Measurements from ENCODE around the gene RNF187. TPM values are rescaled to one million over a fixed set of nuclear protein-coding genes. Genes with fewer than 3 reads are reported as not detected.

Gene RNF187
- total RNA-seq, 2 donors from 2014 or later, result 69.5 to 106 TPM

DNA sequence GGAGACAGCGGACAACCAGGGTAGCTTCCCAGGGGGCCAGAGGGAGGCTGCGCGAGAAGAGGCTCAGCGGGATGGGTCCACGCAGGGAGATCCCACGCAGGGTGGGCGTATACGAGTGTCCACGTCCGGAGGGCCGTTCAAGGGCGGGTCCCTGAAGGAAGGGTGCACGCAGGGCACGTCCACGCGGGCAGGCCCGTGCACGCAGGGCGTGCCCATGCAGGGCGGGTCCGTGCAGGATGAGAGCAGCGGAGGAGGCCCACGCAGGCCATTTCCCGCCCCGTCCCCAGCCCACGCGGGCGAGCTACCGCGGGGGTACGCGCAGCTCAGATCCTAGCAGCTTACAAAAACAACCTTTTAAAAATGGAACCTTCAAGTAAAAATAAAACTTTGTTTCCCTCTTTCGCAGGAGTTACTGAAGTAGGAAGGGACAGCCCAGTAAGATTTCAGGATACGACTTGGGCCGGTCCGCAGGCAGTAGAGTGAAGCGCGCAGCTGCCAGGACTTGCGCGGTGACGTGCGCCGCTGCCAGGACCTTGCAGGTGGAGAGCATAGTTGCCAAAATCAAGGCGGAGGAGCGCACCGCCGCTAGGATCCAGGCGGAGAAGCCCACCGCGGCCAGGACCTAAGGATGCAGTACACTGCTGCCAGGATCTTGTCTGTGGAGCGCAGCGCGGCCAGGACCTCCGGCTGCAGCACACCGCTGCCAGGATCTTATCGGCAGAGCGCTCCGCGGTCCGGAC, 416 bp upstream of the RNF187 start:
- Mint-ChIP-seq H3K9me3 (no peaks in the 10 kb centered on the region), H3K4me1 (ENCODE audit: low read depth in 2 of 2) (peaks cover 21 to 23% of the 10 kb centered on the region in 2 donors), H3K27ac (peak overlapping the region; percentile 99), H3K36me3 (peaks cover 4% of the 10 kb centered on the region), H3K27me3 (no peaks in the 10 kb centered on the region), H3K4me3 (peak overlapping the region; percentile 94)
- peak; percentile 86 to 87 for ATAC-seq
- peak; percentile 89 for DNase-seq (ENCODE audit: low spot score)

DNA sequence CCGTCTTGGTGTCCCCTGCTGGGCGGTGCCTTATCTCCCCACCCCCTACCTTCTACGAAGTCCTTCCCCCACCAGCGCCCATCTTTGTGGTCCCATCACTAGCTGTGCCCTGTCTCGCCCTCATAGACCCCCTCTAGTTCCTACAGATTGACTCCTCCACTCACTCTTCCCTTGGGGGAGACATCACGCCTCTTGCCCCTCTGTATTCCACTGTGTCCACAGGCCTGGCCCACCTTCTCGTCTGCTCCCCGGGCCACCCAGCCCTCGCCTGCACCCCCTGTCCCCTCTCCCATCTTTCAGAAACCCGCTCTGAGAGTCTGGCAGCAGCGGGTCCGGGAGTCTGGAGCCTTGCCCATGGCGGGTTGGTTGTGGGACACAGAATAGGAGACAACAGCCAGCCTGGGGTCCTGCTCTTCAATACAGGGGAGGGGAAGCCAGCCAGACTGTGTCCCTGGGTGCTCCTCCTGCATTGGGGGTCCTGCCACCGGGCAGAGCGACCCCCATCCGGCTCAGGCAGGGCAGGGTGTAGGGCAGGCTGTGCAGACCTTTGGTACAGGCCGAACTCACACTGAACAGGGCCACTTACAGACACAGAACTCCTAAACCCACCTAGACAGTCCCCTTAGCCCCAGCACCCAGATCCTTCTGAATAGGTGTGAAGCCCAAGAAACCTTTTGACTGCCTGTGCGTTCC, 1.1 kb downstream of the RNF187 start:
- peaks cover 4% of the 10 kb centered on the region for H3K36me3 Mint-ChIP-seq
- H3K27me3 Mint-ChIP-seq, result no peaks in the 10 kb centered on the region
- peaks cover 14 to 21% of the 10 kb centered on the region in 2 donors for H3K4me1 Mint-ChIP-seq (ENCODE audit: low read depth in 2 of 2)
- no peaks in the 10 kb centered on the region for H3K9me3 Mint-ChIP-seq
- ATAC-seq, result no peak
- H3K27ac Mint-ChIP-seq, result peak overlapping the region; percentile 81 to 88
- DNase-seq (ENCODE audit: low spot score), result no peak
- peak overlapping the region; percentile 96 for H3K4me3 Mint-ChIP-seq

DNA sequence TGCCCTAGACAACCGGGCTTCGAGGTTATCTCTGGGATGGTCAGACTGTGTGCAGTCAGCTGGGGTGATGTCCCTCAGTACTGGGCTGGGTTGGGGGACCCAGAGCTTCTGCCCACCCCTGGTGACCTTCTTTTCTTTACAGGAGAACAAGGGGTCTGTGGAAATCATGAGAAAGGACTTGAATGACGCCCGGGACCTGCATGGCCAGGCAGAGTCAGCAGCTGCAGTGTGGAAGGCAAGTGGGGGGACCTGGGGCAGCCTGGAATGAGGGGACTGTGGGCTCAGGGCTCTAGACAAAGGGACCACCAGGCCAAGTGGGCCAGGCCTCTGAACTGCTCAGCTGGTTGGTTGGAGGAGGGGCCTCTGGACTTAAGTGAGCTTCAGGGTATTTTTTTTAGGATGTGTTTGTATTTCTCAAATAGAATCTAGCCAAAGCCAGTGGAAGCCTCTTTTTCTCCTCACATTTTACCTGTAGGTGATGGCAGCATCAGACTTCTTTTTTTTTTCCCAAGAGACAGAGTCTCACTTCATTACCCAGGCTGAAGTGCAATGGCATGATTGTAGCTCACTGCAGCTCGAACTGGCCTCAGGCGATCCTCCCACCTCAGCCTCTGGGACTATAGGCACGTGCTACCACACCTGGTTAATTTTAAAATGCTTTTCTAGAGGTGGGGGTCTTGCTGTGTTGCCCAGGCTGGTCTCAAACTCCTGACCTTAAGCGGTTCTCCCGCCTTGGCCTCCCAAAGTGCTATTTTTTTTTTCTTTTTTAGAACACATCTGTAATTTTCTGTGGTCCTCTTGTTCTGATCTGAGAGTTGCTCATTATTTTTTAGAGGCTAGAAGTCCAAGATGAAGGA, 1.9 kb downstream of the RNF187 start:
- H3K4me3 Mint-ChIP-seq, result peak overlapping the region; percentile 96
- peak overlapping the region; percentile 81 to 88 for H3K27ac Mint-ChIP-seq
- H3K36me3 Mint-ChIP-seq, result peaks cover 4% of the 10 kb centered on the region
- ATAC-seq, result no peak
- peaks cover 19 to 24% of the 10 kb centered on the region in 2 donors for H3K4me1 Mint-ChIP-seq (ENCODE audit: low read depth in 2 of 2)
- no peaks in the 10 kb centered on the region for H3K9me3 Mint-ChIP-seq
- H3K27me3 Mint-ChIP-seq, result no peaks in the 10 kb centered on the region
- no peak for DNase-seq (ENCODE audit: low spot score)

- H3K4me1 Mint-ChIP-seq (ENCODE audit: low read depth in 2 of 2), result peaks cover 19 to 27% of the 10 kb centered on the region in 2 donors
- H3K27ac Mint-ChIP-seq, result peak overlapping the region; percentile 81 to 88
- DNase-seq (ENCODE audit: low spot score) (no peak), ATAC-seq (no peak)
- no peaks in the 10 kb centered on the region for H3K27me3 Mint-ChIP-seq
- H3K4me3 Mint-ChIP-seq, result peak overlapping the region; percentile 96
- no peaks in the 10 kb centered on the region for H3K9me3 Mint-ChIP-seq
- H3K36me3 Mint-ChIP-seq, result peaks cover 10% of the 10 kb centered on the region
Measured at GRCh38 chr1:228490120-228491078, 3.2 kb downstream of the RNF187 start.

DNA sequence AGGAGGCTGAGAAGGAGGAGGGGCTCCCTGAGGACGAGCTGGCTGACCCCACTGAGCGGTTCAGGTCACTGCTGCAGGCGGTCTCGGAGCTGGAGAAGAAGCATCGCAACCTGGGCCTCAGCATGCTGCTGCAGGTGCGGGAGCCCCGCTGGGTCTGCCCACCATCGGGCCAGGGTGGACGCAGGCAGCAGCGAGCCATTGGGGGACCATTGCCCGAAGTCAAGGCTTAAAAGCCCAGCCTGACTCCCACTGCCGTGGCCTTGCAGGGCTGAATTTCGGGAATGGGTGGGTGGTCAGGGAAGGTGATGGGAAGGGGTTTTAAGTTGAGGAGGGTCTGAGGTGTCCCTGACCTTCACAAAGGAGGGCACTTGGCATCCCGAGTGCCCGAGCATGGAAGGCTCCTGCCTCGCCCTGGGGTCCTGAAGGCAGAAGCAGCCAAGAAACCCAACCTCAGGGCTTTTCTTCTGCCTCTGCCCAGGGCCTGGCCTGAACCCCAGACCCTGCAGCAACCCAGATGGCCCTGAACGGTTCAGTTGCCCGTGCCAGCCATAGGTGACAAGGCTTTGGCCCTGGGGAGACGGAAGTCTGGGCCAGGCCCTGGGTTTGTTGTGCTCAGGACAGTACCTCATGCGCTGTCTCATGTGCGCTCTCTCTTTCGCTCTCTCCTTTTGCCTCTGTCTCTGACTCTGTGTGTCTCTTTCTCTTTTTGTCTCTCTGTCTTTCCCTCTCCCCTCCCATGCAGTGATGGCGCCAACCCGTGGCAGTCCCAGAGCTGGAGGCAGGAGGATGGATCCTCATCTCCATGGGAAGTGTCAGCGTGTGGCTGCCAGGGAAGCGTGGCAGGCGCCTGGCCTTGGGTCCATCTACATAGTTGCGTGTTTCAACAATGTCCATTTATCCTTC, 6.2 kb downstream of the RNF187 start:
- no peak for ATAC-seq
- Mint-ChIP-seq H3K27ac (no peak overlapping the region), H3K36me3 (peaks cover 16% of the 10 kb centered on the region), H3K27me3 (no peaks in the 10 kb centered on the region), H3K9me3 (no peaks in the 10 kb centered on the region), H3K4me1 (ENCODE audit: low read depth in 2 of 2) (peaks cover 20 to 24% of the 10 kb centered on the region in 2 donors), H3K4me3 (no peak overlapping the region)
- no peak for DNase-seq (ENCODE audit: low spot score)

DNA sequence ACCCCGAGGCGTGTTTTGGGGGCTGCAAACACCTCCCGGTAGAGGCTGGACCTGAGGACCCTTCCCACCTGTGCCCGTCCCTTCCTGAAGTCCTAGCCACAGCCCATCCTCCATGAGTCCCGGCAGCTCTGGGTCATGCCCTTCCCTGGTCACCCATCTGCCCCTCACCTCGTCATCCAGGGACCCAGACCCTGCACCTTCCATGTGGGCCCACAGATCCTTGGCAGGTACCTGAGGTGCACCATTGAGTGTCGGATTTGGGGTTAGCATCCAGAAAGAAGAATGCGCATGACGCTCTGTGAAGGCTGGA, 6.8 kb downstream of the RNF187 start:
- H3K27me3 Mint-ChIP-seq, result no peaks in the 10 kb centered on the region
- H3K4me1 Mint-ChIP-seq (ENCODE audit: low read depth in 2 of 2), result peaks cover 18 to 24% of the 10 kb centered on the region in 2 donors
- ATAC-seq, result no peak
- H3K4me3 Mint-ChIP-seq, result no peak overlapping the region
- no peaks in the 10 kb centered on the region for H3K9me3 Mint-ChIP-seq
- peaks cover 16% of the 10 kb centered on the region for H3K36me3 Mint-ChIP-seq
- DNase-seq (ENCODE audit: low spot score), result no peak
- no peak overlapping the region for H3K27ac Mint-ChIP-seq

GRCh38 chr1:228494391-228494790, 7.2 kb downstream of the RNF187 start:
- no peak for DNase-seq (ENCODE audit: low spot score)
- Mint-ChIP-seq H3K4me3 (no peak overlapping the region), H3K27ac (no peak overlapping the region), H3K27me3 (no peaks in the 10 kb centered on the region), H3K9me3 (no peaks in the 10 kb centered on the region), H3K4me1 (ENCODE audit: low read depth in 2 of 2) (peaks cover 18 to 26% of the 10 kb centered on the region in 2 donors), H3K36me3 (peaks cover 16% of the 10 kb centered on the region)
- no peak for ATAC-seq

- Mint-ChIP-seq H3K36me3 (peaks cover 16% of the 10 kb centered on the region), H3K4me1 (ENCODE audit: low read depth in 2 of 2) (peaks cover 18 to 29% of the 10 kb centered on the region in 2 donors)
Measured at GRCh38 chr1:228494970-228495853, 8.0 kb downstream of the RNF187 start.

DNA sequence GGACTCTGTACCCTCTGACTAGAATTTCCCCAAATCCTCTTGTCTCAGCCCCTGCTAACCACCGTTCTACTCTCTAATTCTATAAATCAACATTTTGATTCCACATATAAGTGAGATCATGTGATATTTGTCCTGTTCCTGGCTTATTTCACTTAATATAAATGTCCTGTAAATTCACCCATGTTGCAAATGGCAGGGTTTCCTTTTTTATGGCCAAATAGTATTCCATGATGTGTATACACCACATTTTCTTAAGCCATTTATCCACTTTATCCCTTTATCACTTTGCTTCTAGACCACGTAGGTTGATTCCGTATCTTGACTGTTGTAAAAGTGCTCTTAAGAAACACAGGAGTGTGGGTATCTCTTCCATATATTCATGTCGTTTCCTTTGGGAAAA, 8.9 kb downstream of the RNF187 start:
- no peak for DNase-seq (ENCODE audit: low spot score)
- no peak overlapping the region for H3K27ac Mint-ChIP-seq
- H3K4me1 Mint-ChIP-seq (ENCODE audit: low read depth in 2 of 2), result peaks cover 21 to 34% of the 10 kb centered on the region in 2 donors
- H3K4me3 Mint-ChIP-seq, result no peak overlapping the region
- H3K36me3 Mint-ChIP-seq, result peaks cover 13% of the 10 kb centered on the region
- no peaks in the 10 kb centered on the region for H3K27me3 Mint-ChIP-seq
- no peaks in the 10 kb centered on the region for H3K9me3 Mint-ChIP-seq
- no peak for ATAC-seq

More at GRCh38 chr1:228494970-228495853, 8.0 kb downstream of the RNF187 start:
- no peaks in the 10 kb centered on the region for H3K27me3 Mint-ChIP-seq
- H3K27ac Mint-ChIP-seq, result no peak overlapping the region
- no peak overlapping the region for H3K4me3 Mint-ChIP-seq
- ATAC-seq (no peak), DNase-seq (ENCODE audit: low spot score) (no peak)
- no peaks in the 10 kb centered on the region for H3K9me3 Mint-ChIP-seq

DNA sequence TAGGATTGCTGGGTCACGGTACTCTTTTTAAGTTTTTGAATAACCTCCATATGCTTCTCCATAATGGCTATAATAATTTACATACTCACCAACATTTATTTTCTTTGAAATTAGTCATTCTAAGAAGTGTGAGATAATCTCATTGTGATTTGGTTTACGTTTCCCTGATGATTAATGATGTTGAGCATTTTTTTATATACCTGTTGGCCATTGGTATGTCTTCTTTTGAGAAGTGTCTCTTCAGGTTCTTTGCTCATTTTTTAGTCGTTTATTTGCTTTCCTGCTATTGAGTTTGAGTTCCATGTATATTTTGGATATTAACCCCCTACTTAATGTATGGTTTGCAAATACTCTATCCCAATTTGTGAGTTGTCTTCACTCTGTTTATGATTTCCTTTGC, 9.3 kb downstream of the RNF187 start:
- Mint-ChIP-seq H3K36me3 (peaks cover 13% of the 10 kb centered on the region), H3K27me3 (no peaks in the 10 kb centered on the region), H3K4me3 (no peak overlapping the region), H3K9me3 (no peaks in the 10 kb centered on the region), H3K4me1 (ENCODE audit: low read depth in 2 of 2) (peaks cover 25 to 38% of the 10 kb centered on the region in 2 donors), H3K27ac (no peak overlapping the region)
- ATAC-seq (no peak), DNase-seq (ENCODE audit: low spot score) (no peak)

DNA sequence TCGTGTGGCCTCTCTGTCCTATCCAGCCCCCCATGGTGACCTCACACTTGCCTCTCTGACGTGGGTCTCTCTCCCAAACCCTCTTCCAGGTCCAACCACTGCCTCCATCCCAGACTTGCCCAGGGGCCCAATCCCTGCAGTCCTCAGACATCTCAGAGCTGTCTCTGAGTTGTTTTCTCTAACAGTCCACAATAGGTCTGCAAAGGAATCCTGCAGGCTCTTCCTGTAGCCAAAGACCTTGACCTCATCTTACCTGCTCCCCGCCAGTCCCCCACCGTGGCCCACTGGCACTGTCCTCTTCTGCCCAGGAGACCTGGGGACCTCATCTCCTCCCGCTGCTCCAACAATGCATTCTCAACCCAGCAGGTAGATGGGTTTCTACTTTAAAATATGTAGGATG, 10.0 kb downstream of the RNF187 start:
- H3K9me3 Mint-ChIP-seq, result no peaks in the 10 kb centered on the region
- H3K27ac Mint-ChIP-seq, result no peak overlapping the region
- no peak overlapping the region for H3K4me3 Mint-ChIP-seq
- DNase-seq (ENCODE audit: low spot score), result no peak
- H3K4me1 Mint-ChIP-seq (ENCODE audit: low read depth in 2 of 2), result peaks cover 25 to 38% of the 10 kb centered on the region in 2 donors
- ATAC-seq, result no peak
- peaks cover 13% of the 10 kb centered on the region for H3K36me3 Mint-ChIP-seq
- no peaks in the 10 kb centered on the region for H3K27me3 Mint-ChIP-seq
